ENCODE data around the gene PSTK.

The PSTK gene, protein sequence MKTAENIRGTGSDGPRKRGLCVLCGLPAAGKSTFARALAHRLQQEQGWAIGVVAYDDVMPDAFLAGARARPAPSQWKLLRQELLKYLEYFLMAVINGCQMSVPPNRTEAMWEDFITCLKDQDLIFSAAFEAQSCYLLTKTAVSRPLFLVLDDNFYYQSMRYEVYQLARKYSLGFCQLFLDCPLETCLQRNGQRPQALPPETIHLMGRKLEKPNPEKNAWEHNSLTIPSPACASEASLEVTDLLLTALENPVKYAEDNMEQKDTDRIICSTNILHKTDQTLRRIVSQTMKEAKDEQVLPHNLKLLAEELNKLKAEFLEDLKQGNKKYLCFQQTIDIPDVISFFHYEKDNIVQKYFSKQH

DNA sequence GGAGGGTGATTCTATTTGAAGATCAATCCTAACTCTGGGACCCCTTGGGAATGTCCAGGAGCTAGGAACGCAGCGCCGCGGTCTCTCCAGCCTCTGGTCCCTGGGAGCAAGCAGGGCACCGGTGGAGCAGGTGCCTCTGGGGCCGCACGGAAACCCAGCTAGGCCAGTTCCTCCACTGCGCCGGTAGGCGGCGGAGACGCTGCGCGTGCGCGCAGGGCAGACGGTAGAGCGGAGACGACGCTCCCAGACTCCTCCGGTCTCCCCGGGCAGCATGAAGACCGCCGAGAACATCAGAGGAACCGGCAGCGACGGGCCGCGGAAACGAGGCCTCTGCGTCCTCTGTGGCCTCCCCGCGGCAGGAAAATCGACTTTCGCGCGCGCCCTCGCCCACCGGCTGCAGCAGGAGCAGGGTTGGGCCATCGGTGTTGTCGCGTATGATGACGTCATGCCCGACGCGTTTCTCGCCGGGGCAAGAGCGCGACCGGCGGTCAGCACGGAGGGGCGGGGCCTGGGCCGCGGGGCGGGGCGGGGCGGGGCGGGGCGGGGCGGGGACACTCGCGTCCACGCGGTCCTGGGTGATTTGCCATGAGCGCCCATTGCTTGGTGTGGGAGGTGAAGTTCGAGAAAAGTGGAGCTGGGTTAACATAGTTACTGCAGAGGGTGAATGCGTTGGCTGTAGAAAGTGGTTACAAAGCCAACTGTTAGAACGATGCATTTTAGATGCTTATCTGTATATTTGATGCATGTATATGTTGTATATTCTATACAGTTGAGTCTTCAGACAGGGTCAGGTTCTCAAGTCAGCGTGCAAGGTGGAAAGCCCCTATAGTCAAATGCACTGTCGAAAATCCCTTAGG lies at the start of gene PSTK:
TSS of gene PSTK (plus strand) at position 193 of the 857 bp plus-strand sequence. CDS start at position 272, 79 bp downstream.
- in situ Hi-C loops (cut with HindIII; ENCODE audit: low sequenced_read_pairs): no loop called here

DNA sequence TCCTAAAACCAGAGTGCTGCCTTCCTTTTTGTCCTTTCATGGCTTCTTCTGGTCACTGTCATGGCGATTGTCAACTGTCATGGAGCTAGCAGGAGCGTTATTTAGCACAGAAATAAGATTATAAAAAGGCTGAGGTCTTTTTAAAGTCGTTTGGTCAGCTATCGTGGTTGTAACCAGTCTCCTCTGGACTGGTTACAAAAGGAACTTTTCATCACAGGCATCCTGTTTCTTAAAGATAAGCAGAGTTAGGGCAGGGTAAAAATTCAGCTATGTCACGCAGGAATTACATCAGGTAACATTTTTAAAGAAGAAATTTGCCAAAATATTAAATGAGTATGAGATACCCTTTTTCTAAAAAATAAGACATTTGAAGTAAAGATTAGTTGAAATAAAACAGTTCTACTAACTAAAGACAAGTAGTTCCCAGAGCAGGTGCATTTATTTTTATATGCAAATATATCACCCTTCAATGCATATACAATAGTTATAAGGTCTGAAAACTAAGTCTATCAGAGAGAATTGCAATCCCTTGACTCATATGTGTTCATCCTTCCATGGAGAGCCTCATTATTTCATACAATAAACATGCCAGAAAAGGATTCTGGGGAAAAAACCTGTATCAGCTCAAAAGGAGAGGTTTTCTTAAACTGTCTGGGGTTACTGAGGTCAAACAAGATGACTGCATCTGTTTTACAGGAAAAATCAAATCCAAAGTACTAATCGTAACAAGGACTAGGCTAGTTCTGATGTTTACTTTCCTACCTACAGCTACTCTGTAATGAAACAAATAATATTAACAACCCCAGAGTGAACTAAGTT lies 48.9 kb upstream of the PSTK start:
- in situ Hi-C loops (cut with HindIII; ENCODE audit: low sequenced_read_pairs): no loop called here

DNA sequence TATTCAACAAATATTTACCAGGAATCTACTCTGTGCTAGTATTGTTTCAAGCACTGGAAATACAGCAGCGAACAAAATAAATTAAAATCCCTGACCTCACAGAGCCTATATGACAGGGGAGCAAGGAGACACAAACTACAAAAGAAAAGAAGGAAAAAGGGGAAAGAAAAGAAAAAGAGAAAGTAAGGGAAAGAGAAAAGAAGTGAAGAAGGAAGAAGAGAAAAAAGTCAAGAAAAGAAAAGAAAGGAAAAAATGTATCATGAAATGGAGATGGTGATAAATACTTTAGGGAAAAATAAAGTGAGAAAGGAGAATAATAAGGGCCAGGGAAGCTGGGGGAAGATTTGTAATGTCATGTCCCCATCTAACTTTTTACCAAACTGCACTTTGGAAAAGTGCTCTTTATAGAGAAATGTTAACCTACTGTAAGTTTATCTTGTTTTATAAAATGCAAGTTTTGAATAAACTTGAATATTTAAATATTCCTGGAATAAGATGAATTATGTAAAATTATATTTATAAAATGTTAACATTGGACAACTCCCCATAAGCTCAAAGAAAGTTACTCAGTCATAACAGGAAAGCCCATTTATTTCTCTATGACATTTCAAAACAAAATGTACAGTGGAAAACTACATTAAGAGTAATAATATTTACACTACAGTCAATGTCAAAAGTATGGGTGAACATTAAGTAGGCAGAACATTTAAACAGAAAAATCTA lies 40.9 kb upstream of the PSTK start:
- in situ Hi-C loops (cut with HindIII; ENCODE audit: low sequenced_read_pairs): no loop called here

DNA sequence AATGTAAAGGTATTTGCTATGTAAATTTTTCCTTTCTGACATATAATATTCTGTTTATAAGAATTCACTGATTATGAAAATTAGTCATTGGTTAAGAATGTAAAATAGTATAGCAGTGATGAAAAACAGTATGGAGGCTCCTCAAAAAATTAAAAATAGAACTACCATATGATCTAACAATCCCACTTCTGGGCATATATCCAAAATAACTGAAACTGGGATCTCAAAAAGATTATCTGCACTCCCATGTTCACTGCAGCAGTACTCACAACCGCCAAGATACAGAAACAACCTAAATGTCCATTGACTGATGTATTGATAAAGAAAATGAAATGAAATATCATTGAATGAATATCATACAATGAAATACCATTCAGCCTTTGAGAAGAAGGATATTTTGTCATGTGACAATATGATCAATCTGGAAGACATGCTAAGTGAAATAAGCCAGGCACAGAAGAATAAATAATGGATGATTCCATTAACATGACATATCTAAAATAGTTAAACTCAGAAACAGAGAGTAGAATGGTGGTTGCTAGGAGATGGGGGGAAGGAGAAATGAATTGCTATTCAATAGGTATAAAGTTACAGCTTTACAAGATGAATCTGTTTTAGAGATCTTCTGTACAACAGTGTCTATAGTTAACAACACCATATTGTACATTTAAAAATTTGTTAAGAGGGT lies 40.2 kb upstream of the PSTK start:
- in situ Hi-C loops (cut with HindIII; ENCODE audit: low sequenced_read_pairs): no loop called here

DNA sequence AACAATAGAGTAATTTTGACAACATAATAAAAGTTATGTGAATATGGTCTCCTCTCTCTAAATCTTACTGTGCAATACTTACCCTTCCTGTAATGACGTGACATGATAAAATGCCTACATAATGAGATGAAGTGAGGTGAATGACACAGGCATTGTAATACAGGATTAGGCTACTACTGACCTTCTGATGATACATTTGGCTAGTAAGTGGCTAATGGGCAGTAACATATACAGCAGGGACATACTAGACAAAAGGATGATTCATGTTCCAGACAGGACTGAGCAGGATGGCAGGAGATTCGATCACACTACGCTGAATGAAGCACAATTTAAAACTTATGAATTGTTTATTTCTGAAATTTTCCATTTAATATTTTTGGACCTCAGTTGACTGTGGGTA lies 30.9 kb upstream of the PSTK start:
- in situ Hi-C loops (cut with HindIII; ENCODE audit: low sequenced_read_pairs): no loop called here

DNA sequence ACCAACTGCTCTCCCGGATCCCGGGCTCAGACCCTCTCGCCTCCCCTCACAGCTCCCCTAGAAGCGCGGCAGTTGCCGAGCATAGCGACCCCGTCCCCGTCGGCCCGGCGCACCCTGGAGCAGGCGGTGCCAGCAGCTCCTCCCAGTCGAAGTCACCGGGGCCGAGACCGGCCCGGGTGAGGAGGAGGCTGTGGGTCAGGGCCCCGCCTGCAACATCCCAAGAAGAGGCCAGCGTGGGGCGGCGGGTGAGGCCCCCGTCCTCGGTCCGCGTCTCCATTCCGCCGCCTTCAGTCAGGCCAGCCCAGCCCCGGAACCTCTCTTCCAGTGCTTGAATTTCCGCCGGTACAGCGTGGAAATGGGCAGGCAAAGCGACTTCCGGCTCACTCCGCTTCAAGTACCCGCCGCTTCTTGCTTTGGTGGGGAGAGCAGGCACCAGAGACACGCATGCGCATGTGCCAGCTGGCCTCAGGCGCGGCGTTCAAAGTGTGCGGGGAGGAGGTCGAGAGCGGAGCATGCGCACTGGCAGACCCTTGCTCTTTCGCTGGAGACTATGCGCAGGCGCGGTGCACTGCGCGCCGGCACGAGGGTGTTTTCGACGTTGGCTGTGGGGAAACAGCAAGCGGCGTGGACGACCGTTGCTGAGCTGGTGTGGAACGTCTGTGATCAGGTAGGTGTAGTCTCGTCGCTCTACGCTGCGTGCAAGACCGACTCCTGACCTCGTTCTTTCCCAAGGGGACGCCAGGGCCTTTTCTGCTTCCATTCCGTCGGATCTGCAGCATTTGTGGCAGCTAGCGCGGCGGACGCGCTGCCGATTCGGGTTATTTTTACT lies 26.1 kb upstream of the PSTK start, which contains the start of gene C10orf88:
TSS of gene C10orf88 (minus strand) at position 326 of the 829 bp plus-strand sequence. CDS start at position 277, 49 bp downstream.
- in situ Hi-C loops (cut with HindIII; ENCODE audit: low sequenced_read_pairs): no loop called here

DNA sequence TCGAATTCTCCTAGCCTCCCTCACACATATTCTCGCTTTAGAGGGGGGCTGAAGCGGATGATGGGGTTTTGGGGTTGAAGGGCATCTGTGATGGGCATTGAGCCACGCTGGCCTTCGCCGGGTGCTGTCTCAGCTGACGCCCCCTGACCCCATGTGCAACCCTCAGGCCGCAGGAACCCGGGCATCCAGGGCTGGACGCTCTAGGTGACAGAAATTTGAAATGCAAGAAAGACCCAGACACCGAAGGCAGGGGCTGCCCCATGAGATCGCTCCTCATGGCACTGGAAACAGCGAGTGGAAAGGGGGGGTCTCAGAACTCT lies 25.5 kb upstream of the PSTK start:
- in situ Hi-C loops (cut with HindIII; ENCODE audit: low sequenced_read_pairs): no loop called here

DNA sequence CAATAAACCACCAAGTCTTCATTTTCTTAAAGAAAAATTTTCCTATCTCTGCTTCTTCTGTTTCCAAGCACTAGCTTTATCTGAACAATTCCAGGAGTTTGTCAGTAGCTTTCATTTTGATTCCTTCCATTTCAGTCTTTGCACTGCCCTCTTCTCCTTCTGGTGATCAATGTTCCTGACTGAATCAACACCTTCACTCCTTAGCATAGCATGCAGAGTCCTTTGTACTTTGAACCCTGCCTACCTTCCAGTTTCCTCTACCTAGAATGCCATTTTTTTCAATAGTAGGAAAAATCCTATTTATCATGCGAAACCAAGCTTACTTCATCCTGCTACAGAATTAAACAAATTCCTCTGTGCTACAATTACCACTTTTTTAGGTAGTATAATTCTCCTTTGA lies 24.3 kb upstream of the PSTK start:
- in situ Hi-C loops (cut with HindIII; ENCODE audit: low sequenced_read_pairs): no loop called here

DNA sequence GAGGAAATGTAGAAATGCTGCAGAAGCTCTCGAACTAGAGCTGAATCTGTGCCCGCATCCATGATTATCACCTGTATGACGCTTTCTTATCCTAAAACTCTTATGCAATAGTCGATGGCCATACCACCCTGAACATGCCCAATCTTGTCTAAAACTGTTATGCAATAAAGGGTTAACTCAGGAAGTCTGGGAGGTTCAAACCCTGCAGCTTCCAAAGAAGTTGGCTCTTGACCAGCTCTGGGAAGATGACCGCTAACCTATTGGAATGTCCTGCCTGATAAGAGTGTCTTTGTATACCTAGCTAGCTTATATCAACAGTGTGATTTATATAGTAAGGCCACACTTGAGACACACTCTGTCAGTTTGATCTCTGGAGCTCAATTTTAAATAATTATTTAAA lies 22.7 kb upstream of the PSTK start:
- in situ Hi-C loops (cut with HindIII; ENCODE audit: low sequenced_read_pairs): no loop called here

DNA sequence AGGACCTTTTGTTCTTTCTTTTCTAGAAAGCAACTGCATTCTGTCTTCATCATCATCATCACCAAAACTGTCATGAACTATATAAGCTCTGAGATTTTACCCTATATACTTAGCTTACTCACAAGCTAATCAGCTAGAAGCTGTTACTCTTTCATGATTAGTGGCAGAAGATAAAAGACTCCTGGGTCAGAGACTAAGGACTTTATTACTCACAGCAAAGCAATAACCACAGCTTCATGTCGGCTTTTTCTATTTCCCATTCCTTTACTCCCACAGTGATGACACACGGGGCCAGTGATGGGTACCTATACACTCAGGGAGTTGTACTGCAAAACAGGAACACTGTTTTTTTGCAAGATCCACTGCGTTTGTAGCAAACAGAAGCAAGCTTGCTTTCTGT lies 17.8 kb upstream of the PSTK start:
- in situ Hi-C loops (cut with HindIII; ENCODE audit: low sequenced_read_pairs): no loop called here

DNA sequence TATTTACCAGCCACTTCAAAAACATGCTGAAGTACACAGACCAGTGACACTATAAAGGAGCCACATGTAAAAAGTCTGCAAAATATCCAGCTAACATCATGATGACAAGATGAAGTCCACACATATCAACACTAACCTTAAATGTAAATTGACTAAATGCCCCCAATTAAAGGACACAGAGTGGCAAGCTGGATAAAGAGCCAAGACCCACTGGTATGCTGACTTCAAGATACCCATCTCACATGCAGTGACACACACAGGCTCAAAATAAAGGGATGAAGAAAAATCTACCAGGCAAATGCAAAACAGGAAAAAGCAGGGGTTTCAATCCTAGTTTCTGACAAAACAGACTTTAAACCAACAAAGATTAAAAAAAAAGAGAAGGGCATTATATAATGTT lies 13.3 kb upstream of the PSTK start:
- in situ Hi-C loops (cut with HindIII; ENCODE audit: low sequenced_read_pairs): no loop called here

DNA sequence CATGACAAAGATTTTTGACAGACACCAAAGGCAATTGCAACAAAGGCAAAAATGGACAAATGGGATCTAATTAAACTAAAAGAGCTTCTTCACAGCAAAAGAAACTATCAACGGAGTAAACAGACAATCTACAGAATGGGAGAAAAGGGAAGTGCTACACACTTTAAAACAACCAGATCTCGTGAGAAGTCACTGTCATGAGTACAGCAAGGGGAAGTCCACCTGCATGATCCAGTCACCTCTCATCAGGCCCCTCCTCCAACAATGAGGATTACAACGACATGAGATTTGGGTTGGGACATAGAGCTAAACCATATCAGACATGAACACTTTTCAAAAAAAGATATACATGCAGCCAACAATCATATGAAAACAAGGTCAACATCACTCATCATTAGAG lies 11.5 kb upstream of the PSTK start:
- in situ Hi-C loops (cut with HindIII; ENCODE audit: low sequenced_read_pairs): no loop called here

DNA sequence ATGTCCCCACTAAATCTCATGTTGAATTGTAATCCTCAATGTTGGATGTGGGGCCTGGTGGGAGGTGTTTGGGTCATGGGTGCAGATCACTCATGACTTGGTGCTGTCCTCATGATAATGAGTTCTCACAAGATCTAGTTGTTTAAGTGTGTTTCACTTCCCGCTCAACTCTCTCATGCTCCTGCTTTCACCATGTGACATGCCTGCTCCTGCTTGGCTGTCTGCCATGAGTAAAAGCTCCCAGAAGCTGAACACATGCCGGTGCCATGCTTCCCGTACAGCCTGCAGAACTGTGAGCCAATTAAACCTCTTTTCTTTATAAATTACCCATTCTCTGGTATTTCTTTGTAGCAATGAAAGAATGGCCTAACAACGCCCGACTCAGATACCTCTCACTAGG lies 6.2 kb upstream of the PSTK start:
- in situ Hi-C loops (cut with HindIII; ENCODE audit: low sequenced_read_pairs): no loop called here

DNA sequence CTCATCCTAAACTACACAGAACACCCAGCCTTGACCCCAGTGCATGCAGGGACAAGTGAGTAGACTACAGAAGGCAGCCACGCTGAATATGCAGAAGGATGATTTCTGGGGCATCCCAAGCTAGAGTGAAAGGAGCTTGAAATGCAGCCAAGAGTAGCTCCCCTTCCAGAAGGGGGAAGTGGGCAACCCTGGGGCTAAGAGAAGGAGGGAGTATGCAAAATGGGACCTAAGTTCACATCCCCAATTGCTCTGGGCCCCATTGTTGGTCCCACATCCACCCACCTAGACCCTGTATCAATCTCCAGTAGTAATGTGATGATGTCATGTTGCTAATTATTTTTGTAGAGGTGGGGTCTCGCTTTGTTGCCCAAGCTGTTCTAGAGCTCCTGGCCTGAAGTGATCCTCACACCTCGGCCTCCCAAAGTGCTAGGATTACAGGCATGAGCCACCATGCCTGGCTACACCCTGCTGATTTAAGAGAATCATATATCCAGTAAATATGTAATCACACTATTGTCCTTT lies 5.6 kb upstream of the PSTK start:
- in situ Hi-C loops (cut with HindIII; ENCODE audit: low sequenced_read_pairs): no loop called here

DNA sequence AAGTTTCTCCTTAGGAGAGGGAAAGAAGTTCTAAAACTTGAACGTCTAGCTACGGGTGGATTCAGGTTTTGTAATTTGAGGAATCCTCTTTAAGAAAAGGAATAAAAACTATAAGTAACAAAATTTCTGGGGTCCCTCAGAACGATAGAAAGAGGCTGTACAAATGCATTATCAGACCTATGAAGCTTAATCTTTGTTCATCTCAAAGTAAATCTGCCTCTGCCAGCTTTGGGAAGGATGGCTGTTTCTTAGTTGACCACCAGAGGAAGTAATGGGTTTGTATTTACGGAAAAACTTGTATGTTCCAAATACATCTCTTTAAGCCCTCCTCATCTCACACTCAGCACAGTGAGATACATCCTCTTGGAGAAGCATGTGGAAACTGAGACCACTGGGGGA lies 864 bp downstream of the PSTK start:
- in situ Hi-C loops (cut with HindIII; ENCODE audit: low sequenced_read_pairs): no loop called here

DNA sequence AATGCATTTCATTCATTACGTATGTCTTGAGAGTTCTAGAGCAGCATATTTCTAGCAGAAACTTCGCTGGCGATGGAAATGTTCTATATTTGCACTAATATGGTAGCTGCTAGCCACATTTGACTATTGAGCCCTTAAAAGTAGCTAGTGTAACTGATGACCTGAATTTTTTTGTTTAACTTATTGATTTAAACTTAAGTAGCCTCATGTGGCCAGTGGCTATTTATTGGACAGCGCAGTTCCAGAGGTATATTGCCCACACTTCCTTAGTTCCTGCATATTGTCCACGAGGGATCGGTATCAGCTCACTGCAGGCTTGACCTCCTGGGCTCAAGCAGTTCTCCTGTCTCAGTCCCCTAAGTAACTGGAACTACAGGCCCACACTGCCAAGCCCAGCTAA lies 3.7 kb downstream of the PSTK start:
- in situ Hi-C loops (cut with HindIII; ENCODE audit: low sequenced_read_pairs): no loop called here

DNA sequence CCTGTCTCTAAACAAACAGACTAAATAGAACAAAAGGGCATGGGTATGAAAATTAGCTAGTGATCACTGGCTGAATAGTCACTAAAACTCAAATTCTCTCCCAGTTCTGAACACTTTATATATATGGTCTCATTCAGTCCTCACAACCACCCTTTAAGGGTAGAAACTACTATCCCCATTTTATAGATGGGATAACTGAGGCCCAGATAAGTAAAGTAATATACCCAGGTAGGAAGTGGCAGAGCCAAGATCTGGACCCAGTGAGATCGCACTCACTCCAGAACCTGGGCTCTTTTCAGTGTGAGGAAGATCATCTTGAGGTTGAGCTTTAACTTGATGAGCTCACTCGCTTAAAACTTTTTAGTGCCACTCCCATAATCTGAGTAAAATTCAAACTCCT lies 4.5 kb downstream of the PSTK start:
- in situ Hi-C loops (cut with HindIII; ENCODE audit: low sequenced_read_pairs): no loop called here

DNA sequence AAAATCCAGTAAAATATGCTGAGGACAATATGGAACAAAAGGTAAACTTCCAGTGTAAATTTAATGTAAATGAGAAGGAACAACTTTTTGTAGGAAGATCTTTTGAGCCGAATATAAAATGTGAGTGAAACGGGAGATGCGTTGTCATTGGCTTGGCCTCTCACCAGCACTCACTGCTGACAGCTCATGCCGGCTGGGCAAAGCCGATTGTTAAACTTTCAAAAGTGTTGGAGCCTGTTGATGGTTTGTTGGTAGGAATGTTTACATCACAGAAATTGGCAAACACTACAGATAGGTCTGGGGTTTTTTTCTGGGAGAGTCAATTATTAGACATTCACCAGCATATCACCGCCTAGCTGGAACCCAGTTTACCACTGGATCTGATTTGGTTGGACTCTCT lies 6.1 kb downstream of the PSTK start:
- in situ Hi-C loops (cut with HindIII; ENCODE audit: low sequenced_read_pairs): no loop called here

DNA sequence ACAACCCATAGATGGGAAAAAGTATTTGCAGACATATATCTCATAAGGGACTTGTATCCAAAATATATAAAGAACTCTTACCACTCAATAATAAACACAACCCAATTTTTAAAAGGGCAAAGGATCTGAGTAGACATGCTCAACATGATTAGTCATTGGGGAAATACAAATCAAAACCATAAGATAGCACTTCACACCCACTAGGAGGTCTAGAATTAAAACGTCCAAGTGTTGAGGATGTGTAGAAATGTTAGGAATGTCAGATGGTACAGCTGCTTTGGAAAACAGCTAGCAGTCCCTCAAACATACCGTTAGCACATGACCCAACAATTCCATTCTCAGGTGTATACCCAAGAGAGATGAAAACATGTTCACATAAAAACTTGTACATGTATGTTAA lies 8.3 kb downstream of the PSTK start:
- in situ Hi-C loops (cut with HindIII; ENCODE audit: low sequenced_read_pairs): no loop called here

All from DLD1 (cell line).